Right lobe of liver (tissue), 4 donors: ENCODE results near the gene ARHGAP4.

Experiments
- POLR2A ChIP-seq: fragments of 450-650 bp; IDR thresholded peaks from one replicate; pipeline ENCODE4 v1.6.1; 2017; ENCODE audit warnings: antibody characterized with exemption, mild to moderate bottlenecking
- TF ChIP-seq, protein P1 (sequence below), 4 donors: fragments of 200-600 bp in 3 of 4; fragments of 450-650 bp in 1 of 4; IDR thresholded peaks; one replicate each; pipeline versions ENCODE4 v1.5.1 to v1.8.0; 2016 to 2022; ENCODE audit warnings: antibody characterized with exemption in 4 of 4, mild to moderate bottlenecking in 2 of 4
- donor health status: DM: no; HTN: no; CAD: no.
- donor health status: DM: no; HTN: no; CAD: no.
- donor health status: DM: no; HTN: yes; CAD: no.

DNA sequence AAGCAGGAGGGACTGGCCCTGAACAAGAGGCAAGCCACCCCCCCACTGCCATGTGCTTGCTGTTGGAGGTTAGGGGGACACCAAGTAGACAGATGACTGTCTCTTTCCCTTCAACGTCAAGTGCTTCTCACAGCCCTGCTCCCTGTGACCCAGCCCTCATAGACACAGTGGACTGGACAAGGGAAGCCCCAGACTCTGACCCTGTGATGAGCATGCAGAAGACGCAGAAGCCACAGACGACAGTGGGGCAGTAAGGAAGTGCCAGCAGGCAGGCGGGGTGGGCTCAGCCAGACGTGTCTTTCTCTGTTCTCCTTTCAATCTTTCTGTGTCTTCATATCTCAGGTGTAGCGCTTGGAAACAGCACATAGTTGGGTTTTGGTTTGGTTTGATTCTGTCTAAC lies 37.7 kb downstream of the ARHGAP4 start:
- TF ChIP-seq POLR2A, result no peak
- TF ChIP-seq, protein P1, sequence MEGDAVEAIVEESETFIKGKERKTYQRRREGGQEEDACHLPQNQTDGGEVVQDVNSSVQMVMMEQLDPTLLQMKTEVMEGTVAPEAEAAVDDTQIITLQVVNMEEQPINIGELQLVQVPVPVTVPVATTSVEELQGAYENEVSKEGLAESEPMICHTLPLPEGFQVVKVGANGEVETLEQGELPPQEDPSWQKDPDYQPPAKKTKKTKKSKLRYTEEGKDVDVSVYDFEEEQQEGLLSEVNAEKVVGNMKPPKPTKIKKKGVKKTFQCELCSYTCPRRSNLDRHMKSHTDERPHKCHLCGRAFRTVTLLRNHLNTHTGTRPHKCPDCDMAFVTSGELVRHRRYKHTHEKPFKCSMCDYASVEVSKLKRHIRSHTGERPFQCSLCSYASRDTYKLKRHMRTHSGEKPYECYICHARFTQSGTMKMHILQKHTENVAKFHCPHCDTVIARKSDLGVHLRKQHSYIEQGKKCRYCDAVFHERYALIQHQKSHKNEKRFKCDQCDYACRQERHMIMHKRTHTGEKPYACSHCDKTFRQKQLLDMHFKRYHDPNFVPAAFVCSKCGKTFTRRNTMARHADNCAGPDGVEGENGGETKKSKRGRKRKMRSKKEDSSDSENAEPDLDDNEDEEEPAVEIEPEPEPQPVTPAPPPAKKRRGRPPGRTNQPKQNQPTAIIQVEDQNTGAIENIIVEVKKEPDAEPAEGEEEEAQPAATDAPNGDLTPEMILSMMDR (IDR thresholded peaks at IDR 0.05), result no peak
